Cardiac fibroblast (primary cell): ENCODE data around the gene NCBP1.
A peak's percentile ranks its signal among the peaks of the same experiment; 100 is the strongest.

Experiments used
- DNase-seq, 2 donors: peaks; one replicate each; pipeline versions ENCODE4 v3.0.0 to v3.0.0-alpha.2; 2010; ENCODE audit warnings: low read depth in 2 of 2
- H3K4me3 ChIP-seq, 2 donors: replicated peaks in 1 of 2; 1 replicate in 1 of 2; 2 replicates in 1 of 2; pipeline ENCODE4 v1.5.1; 2011; ENCODE audit warnings: low read depth in 2 of 2, low read length in 2 of 2, mild to moderate bottlenecking in 2 of 2, moderate library complexity in 1 of 2
- CTCF ChIP-seq: IDR thresholded peaks from one replicate; pipeline ENCODE4 v1.5.1; 2011; ENCODE audit warnings: low read depth, mild to moderate bottlenecking, low read length, inconsistent platforms

NCBP1 gene

GRCh38 chr9:97629156-97629555 is 4.5 kb upstream of the NCBP1 start:
- DNase-seq: no peak
- no peak overlapping the region for H3K4me3 ChIP-seq
- no peak for TF ChIP-seq CTCF

GRCh38 chr9:97630591-97630990 is 3.0 kb upstream of the NCBP1 start:
- TF ChIP-seq CTCF: no peak
- no peak overlapping the region for H3K4me3 ChIP-seq
- no peak for DNase-seq

- TF ChIP-seq CTCF: no peak
- peak; percentile 85 to 89 for DNase-seq
- peak overlapping the region; percentile 78 to 94 for H3K4me3 ChIP-seq
Observed at GRCh38 chr9:97632248-97632984, 1.2 kb upstream of the NCBP1 start.

- no peak for DNase-seq
- no peak for TF ChIP-seq CTCF
- H3K4me3 ChIP-seq: peak overlapping the region; percentile 78 to 94
Observed at GRCh38 chr9:97633859-97634490, 354 bp downstream of the NCBP1 start.

GRCh38 chr9:97635026-97635425 is 1.4 kb downstream of the NCBP1 start:
- H3K4me3 ChIP-seq: peak overlapping the region in 1 of 2 donors; percentile 94
- no peak for TF ChIP-seq CTCF
- DNase-seq: no peak

- DNase-seq: no peak
- no peak overlapping the region for H3K4me3 ChIP-seq
- no peak for TF ChIP-seq CTCF
Observed at GRCh38 chr9:97636903-97637302, 3.3 kb downstream of the NCBP1 start.
